ENCODE data around the gene ORAI1. TPM values are rescaled to one million over a fixed set of nuclear protein-coding genes. Genes with fewer than 3 reads are reported as not detected.

ORAI1 gene
- total and polyA plus RNA-seq, 2 of the 13 experiments (the other 11 are each of a cell fraction or from before 2014, with no cell fraction given) = 9.2 to 17.2 TPM

DNA sequence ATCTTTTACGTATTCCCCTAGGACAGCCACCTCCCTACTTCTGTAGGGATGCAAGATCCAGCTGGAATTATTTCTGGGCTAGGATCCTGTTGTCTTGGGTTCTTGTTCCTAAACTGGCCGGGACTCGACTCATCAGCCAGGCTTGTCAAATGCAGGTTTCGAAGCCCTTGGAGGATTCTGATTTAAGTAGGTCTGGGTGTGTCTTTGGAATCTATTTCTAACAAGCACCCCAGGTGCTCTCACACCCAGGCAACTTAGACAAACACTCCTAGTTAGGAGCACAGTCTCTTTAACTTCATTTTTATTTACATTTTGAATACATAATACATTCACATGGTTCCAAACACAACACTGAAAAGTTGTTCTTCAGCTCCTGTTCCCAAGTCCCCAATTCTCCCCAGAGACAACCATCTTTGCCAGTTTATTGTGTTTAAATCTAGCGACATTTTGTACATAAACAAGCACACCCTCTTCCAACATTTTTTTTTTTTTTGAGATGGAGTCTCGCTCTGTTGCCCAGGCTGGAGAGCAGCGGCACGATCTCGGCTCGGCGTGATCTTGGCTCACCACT is 22.2 kb downstream of the ORAI1 start:
- Histone ChIP-seq H3K4me3 (replicated peaks in 1 of 3; ENCODE audit: insufficient read depth in 1 of 3, low read depth in 2 of 3, low read length in 3 of 3) (no peak overlapping the region), H3K36me3 (replicated peaks in 1 of 2; ENCODE audit: control insufficient read depth in 1 of 2, insufficient read depth in 2 of 2, low read length in 2 of 2) (no peaks in the 10 kb centered on the region), H2AFZ (ENCODE audit: low read length) (no peak overlapping the region), H3K27ac (ENCODE audit: extremely low read length, insufficient read depth, low read length) (no peak overlapping the region), H3K9me3 (ENCODE audit: low read length) (no peaks in the 10 kb centered on the region), H3K27me3 (ENCODE audit: control insufficient read depth in 1 of 2, insufficient read depth in 2 of 2, low read length in 2 of 2) (no peaks in the 10 kb centered on the region), H4K20me1 (ENCODE audit: insufficient read depth, low read length) (no peaks in the 10 kb centered on the region), H3K9ac (ENCODE audit: insufficient read depth, low read depth, low read length) (no peak overlapping the region), H3K79me2 (ENCODE audit: insufficient read depth, low read length) (no peaks in the 10 kb centered on the region), H3K4me1 (ENCODE audit: insufficient read depth, low read length) (no peaks in the 10 kb centered on the region), H3K4me2 (ENCODE audit: low read depth, low read length) (no peak overlapping the region)
- WGBS (ENCODE audit: low lambda C conversion rate) = 91% methylated on average over 11 of the region's 11 CpGs
- in situ Hi-C loops (cut with HindIII; ENCODE audit: extremely low pct_ligation_motif_present, low pct_unique_long_range_greater_than_20kb) = no loop called here
- intact Hi-C loops (cut with micrococcal nuclease; ENCODE audit: unreplicated experiment) = no loop called here
- DNase-seq (ENCODE audit: low spot score) (no peak), ATAC-seq (no peak), FAIRE-seq (no peak)
- no TSS peak for BruUV-seq (replicated peaks)
- ChIA-PET POLR2A (interaction anchor here (1.0 kb wide), 1 partner anchor 21 kb away, joined by 5 read pairs; no protein-coding TSS in a partner anchor), CTCF (ENCODE audit: low intra/inter-chr PET ratio, low total read pairs) (no interaction called here)
- TF ChIP-seq ZNF564 (CRISPR knock-in tag; IDR thresholded peaks at IDR 0.05) (no peak), MATR3 (CRISPR knock-in tag; IDR thresholded peaks at IDR 0.05) (no peak), ZNF619 (CRISPR knock-in tag; IDR thresholded peaks at IDR 0.05) (no peak), RARA (CRISPR knock-in tag; IDR thresholded peaks at IDR 0.05) (no peak), ZNF501 (CRISPR knock-in tag; IDR thresholded peaks at IDR 0.05) (no peak), KMT2B (CRISPR knock-in tag; IDR thresholded peaks at IDR 0.05) (no peak), ZNF775 (CRISPR knock-in tag; IDR thresholded peaks at IDR 0.05; ENCODE audit: borderline replicate concordance) (no peak), CBX1 (IDR thresholded peaks at IDR 0.05; ENCODE audit: low read depth) (no peak), ZFP36 (IDR thresholded peaks at IDR 0.05; ENCODE audit: borderline replicate concordance, low read depth, low read length, partially characterized antibody) (no peak), REL (CRISPR knock-in tag; conservative IDR thresholded peaks at IDR 0.05) (no peak), ZBTB42 (CRISPR knock-in tag; IDR thresholded peaks at IDR 0.05) (no peak)
- TF ChIP-seq, protein P1, sequence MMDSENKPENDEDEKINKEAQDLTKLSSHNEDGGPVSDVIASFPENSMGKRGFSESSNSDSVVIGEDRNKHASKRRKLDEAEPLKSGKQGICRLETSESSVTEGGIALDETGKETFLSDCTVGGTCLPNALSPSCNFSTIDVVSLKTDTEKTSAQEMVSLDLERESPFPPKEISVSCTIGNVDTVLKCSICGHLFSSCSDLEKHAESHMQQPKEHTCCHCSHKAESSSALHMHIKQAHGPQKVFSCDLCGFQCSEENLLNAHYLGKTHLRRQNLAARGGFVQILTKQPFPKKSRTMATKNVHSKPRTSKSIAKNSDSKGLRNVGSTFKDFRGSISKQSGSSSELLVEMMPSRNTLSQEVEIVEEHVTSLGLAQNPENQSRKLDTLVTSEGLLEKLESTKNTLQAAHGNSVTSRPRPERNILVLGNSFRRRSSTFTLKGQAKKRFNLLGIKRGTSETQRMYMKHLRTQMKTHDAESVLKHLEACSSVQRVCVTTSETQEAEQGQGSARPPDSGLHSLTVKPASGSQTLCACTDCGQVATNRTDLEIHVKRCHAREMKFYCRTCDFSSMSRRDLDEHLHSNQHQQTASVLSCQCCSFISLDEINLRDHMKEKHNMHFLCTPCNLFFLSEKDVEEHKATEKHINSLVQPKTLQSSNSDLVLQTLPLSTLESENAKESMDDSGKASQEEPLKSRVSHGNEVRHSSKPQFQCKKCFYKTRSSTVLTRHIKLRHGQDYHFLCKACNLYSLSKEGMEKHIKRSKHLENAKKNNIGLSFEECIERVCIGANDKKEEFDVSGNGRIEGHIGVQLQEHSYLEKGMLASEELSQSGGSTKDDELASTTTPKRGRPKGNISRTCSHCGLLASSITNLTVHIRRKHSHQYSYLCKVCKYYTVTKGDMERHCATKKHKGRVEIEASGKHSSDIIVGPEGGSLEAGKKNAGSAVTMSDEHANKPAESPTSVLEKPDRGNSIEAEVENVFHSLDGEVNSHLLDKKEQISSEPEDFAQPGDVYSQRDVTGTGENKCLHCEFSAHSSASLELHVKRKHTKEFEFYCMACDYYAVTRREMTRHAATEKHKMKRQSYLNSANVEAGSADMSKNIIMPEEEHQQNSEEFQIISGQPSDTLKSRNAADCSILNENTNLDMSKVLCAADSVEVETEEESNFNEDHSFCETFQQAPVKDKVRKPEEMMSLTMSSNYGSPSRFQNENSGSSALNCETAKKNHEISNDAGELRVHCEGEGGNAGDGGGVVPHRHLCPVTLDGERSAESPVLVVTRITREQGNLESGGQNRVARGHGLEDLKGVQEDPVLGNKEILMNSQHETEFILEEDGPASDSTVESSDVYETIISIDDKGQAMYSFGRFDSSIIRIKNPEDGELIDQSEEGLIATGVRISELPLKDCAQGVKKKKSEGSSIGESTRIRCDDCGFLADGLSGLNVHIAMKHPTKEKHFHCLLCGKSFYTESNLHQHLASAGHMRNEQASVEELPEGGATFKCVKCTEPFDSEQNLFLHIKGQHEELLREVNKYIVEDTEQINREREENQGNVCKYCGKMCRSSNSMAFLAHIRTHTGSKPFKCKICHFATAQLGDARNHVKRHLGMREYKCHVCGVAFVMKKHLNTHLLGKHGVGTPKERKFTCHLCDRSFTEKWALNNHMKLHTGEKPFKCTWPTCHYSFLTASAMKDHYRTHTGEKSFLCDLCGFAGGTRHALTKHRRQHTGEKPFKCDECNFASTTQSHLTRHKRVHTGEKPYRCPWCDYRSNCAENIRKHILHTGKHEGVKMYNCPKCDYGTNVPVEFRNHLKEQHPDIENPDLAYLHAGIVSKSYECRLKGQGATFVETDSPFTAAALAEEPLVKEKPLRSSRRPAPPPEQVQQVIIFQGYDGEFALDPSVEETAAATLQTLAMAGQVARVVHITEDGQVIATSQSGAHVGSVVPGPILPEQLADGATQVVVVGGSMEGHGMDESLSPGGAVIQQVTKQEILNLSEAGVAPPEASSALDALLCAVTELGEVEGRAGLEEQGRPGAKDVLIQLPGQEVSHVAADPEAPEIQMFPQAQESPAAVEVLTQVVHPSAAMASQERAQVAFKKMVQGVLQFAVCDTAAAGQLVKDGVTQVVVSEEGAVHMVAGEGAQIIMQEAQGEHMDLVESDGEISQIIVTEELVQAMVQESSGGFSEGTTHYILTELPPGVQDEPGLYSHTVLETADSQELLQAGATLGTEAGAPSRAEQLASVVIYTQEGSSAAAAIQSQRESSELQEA (CRISPR knock-in tag; IDR thresholded peaks at IDR 0.05; ENCODE audit: not compliant biosample characterization) = no peak
- TF ChIP-seq, protein P2, sequence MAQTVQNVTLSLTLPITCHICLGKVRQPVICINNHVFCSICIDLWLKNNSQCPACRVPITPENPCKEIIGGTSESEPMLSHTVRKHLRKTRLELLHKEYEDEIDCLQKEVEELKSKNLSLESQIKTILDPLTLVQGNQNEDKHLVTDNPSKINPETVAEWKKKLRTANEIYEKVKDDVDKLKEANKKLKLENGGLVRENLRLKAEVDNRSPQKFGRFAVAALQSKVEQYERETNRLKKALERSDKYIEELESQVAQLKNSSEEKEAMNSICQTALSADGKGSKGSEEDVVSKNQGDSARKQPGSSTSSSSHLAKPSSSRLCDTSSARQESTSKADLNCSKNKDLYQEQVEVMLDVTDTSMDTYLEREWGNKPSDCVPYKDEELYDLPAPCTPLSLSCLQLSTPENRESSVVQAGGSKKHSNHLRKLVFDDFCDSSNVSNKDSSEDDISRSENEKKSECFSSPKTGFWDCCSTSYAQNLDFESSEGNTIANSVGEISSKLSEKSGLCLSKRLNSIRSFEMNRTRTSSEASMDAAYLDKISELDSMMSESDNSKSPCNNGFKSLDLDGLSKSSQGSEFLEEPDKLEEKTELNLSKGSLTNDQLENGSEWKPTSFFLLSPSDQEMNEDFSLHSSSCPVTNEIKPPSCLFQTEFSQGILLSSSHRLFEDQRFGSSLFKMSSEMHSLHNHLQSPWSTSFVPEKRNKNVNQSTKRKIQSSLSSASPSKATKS (CRISPR knock-in tag; IDR thresholded peaks at IDR 0.05) = no peak
